MCF 10A (cell line): ENCODE measurements around the gene ANKRD12. TPM values are rescaled to one million over a fixed set of nuclear protein-coding genes. Genes with fewer than 3 reads are reported as not detected.

Experiments
- BruUV-seq: library from RNA; stranded (reverse); fragments of 400-500 nt; replicated peaks from 2 replicates; lab custom pipeline; 2021; lab: Mats Ljungman, UMichigan
- CTCF ChIA-PET: fragments of 300-600 bp; sonication (Branson Sonifier 250); formaldehyde crosslinking; extraction: SDS; loops from one replicate; lab custom pipeline; 2021; ENCODE audit warnings: antibody characterized with exemption, inconsistent platforms; lab: Yijun Ruan, JAX
- POLR2A ChIA-PET: fragments of 300-600, 350-650 bp; sonication (Branson Sonifier 250); formaldehyde crosslinking; extraction: SDS; loops from one replicate; lab custom pipeline; 2020; ENCODE audit warnings: antibody characterized with exemption, inconsistent platforms; lab: Yijun Ruan, JAX
- DNase-seq: peaks from one replicate; pipeline ENCODE4 v3.0.0-alpha.2; 2018; ENCODE audit not compliant: unreplicated experiment
- H3K27ac Mint-ChIP-seq: one replicate; pipeline ENCODE4 v1.8.0; 2022; ENCODE audit warnings: mild to moderate bottlenecking, low read depth, mixed read lengths; ENCODE audit not compliant: unreplicated experiment
- H3K27me3 Mint-ChIP-seq: one replicate; pipeline ENCODE4 v1.8.0; 2022; ENCODE audit warnings: mixed read lengths; ENCODE audit not compliant: insufficient read depth, unreplicated experiment
- H3K36me3 Mint-ChIP-seq: one replicate; pipeline ENCODE4 v1.8.0; 2022; ENCODE audit warnings: mild to moderate bottlenecking, moderate library complexity, mixed read lengths; ENCODE audit not compliant: insufficient read depth, unreplicated experiment
- H3K4me1 Mint-ChIP-seq: one replicate; pipeline ENCODE4 v1.8.0; 2022; ENCODE audit warnings: mixed read lengths; ENCODE audit not compliant: insufficient read depth, unreplicated experiment
- H3K4me3 Mint-ChIP-seq: one replicate; pipeline ENCODE4 v1.8.0; 2022; ENCODE audit warnings: mild to moderate bottlenecking, moderate library complexity, mixed read lengths; ENCODE audit not compliant: unreplicated experiment
- H3K9me3 Mint-ChIP-seq: one replicate; pipeline ENCODE4 v1.8.0; 2022; ENCODE audit warnings: mixed read lengths; ENCODE audit not compliant: unreplicated experiment
- CTCF ChIP-seq: fragments of 200-600 bp; IDR thresholded peaks from one replicate; pipeline ENCODE4 v1.8.0; 2022; ENCODE audit warnings: antibody characterized with exemption, mild to moderate bottlenecking; ENCODE audit not compliant: unreplicated experiment
- intact Hi-C: fragments of 100-400 bp; cut with micrococcal nuclease; formaldehyde crosslinking; loops from 2 replicates; pipeline ENCODE4 v1.14.1; 2022
- total RNA-seq: library from RNA; stranded (reverse); gene quantifications from 2 replicates; pipeline ENCODE4 v1.2.3, GENCODE V29; 2022

The ANKRD12 gene
- total RNA-seq, 1 experiment from 2014 or later, result 25.3 TPM

GRCh38 chr18:9137168-9138066, 836 bp downstream of the ANKRD12 start:
- intact Hi-C loops, result no loop called here
- CTCF ChIA-PET, result interaction anchor here (0.6 to 1.9 kb wide), 8 partner anchors 10 to 379 kb away, joined by 3 to 8 read pairs (median 4); partner anchors contain the start of gene NDUFV2
- H3K36me3 Mint-ChIP-seq, result peaks cover 45% of the 10 kb centered on the region
- no TSS peak for BruUV-seq
- TF ChIP-seq CTCF, result no peak
- peak; percentile 63 for DNase-seq
- H3K27ac Mint-ChIP-seq, result peak overlapping the region; percentile 94
- no peaks in the 10 kb centered on the region for H3K9me3 Mint-ChIP-seq
- H3K4me1 Mint-ChIP-seq, result peaks cover 34% of the 10 kb centered on the region
- POLR2A ChIA-PET, result interaction anchor here (0.7 to 19.7 kb wide), 18 partner anchors 10 to 476 kb away, joined by 3 to 586 read pairs (median 5); partner anchors contain the start of genes NDUFV2 and RALBP1
- peak overlapping the region; percentile 90 for H3K4me3 Mint-ChIP-seq
- no peaks in the 10 kb centered on the region for H3K27me3 Mint-ChIP-seq

- H3K4me3 Mint-ChIP-seq, result peak overlapping the region; percentile 90
Observed at GRCh38 chr18:9139400-9140039, 2.9 kb downstream of the ANKRD12 start.

GRCh38 chr18:9140381-9140780, 3.8 kb downstream of the ANKRD12 start:
- Mint-ChIP-seq H3K36me3 (peaks cover 15% of the 10 kb centered on the region), H3K4me1 (peaks cover 30% of the 10 kb centered on the region), H3K9me3 (no peaks in the 10 kb centered on the region), H3K27me3 (no peaks in the 10 kb centered on the region), H3K27ac (peak overlapping the region; percentile 92), H3K4me3 (peak overlapping the region; percentile 90)
- ChIA-PET CTCF (interaction anchor here (0.6 to 2.1 kb wide), 2 partner anchors 35 to 157 kb away, joined by 4 to 10 read pairs; no protein-coding TSS in a partner anchor), POLR2A (interaction anchor here (0.7 to 19.7 kb wide), 10 partner anchors 11 to 336 kb away, joined by 3 to 586 read pairs (median 5); partner anchors contain the start of genes NDUFV2 and RALBP1)
- no TSS peak for BruUV-seq
- TF ChIP-seq CTCF, result no peak
- intact Hi-C loops, result no loop called here
- DNase-seq, result no peak

More at GRCh38 chr18:9139400-9140039, 2.9 kb downstream of the ANKRD12 start:
- no peak for DNase-seq
- ChIA-PET CTCF (interaction anchor here (0.6 to 1.3 kb wide), 5 partner anchors 11 to 69 kb away, joined by 3 to 5 read pairs (median 3); no protein-coding TSS in a partner anchor), POLR2A (interaction anchor here (0.5 to 19.7 kb wide), 19 partner anchors 8 to 774 kb away, joined by 3 to 586 read pairs (median 4); partner anchors contain the start of genes NDUFV2, RALBP1 and VAPA)
- Mint-ChIP-seq H3K36me3 (peaks cover 24% of the 10 kb centered on the region), H3K4me1 (peaks cover 26% of the 10 kb centered on the region), H3K9me3 (no peaks in the 10 kb centered on the region), H3K27me3 (no peaks in the 10 kb centered on the region), H3K27ac (peak overlapping the region; percentile 92)
- no peak for TF ChIP-seq CTCF
- intact Hi-C loops, result no loop called here
- no TSS peak for BruUV-seq
